Melanocyte of skin (primary cell): ENCODE measurements around the gene SLF1. TPM values are rescaled to one million over a fixed set of nuclear protein-coding genes. Genes with fewer than 3 reads are reported as not detected.

ENCODE experiments used
- total RNA-seq, 2 donors: library from RNA; depleted of rRNA; stranded (reverse); fragments of >200 nt; gene quantifications; 2 replicates each; pipeline ENCODE4 v1.2.3, GENCODE V29; 2012

The SLF1 gene
- total RNA-seq = 10 to 100 TPM in 1 of 2 donors, 1 to 10 TPM in 1; 8.3 to 15.0 TPM

GRCh38 chr5:94618493-94619328, at the start of gene SLF1, which contains the start of gene KIAA0825:
Gene SLF1, plus strand, starts transcription at chr5:94618669. Its CDS starts 10,142 bp downstream, at chr5:94628811.
Gene KIAA0825, minus strand, starts transcription at chr5:94618604. Its CDS starts 81,478 bp downstream, at chr5:94537126.

Other genes starting within 250 kb of the SLF1 start
- gene KIAA0825, start 65 bp upstream of the SLF1 start, total RNA-seq = 1 to 10 TPM; 1.7 to 3.8 TPM